Upper lobe of right lung (tissue), 1 donor: ENCODE results near the gene SRSF12. TPM values are rescaled to one million over a fixed set of nuclear protein-coding genes. Genes with fewer than 3 reads are reported as not detected.
A peak's percentile ranks its signal among the peaks of the same experiment; 100 is the strongest.

Source experiments
- ATAC-seq: fragments of 200-7000 bp; cut with Tn5 transposase; one replicate; pipeline ENCODE4 v1.9.1; 2020; ENCODE audit warnings: mild to moderate bottlenecking, moderate library complexity
- DNase-seq: peaks from one replicate; pipeline ENCODE4 v3.0.0-alpha.2; 2020
- H3K27ac ChIP-seq: fragments of 200-600 bp; one replicate; pipeline ENCODE4 v1.8.0; 2022
- H3K27me3 ChIP-seq: fragments of 200-600 bp; one replicate; pipeline ENCODE4 v1.8.0; 2022; ENCODE audit warnings: mild to moderate bottlenecking
- H3K36me3 ChIP-seq: fragments of 200-600 bp; one replicate; pipeline ENCODE4 v1.8.0; 2022
- H3K4me1 ChIP-seq: fragments of 200-600 bp; one replicate; pipeline ENCODE4 v1.8.0; 2022
- H3K4me3 ChIP-seq: fragments of 200-600 bp; one replicate; pipeline ENCODE4 v1.8.0; 2022; ENCODE audit warnings: mild to moderate bottlenecking
- H3K9me3 ChIP-seq: fragments of 200-600 bp; one replicate; pipeline ENCODE4 v1.8.0; 2022
- CTCF ChIP-seq: fragments of 200-600 bp; IDR thresholded peaks from one replicate; pipeline ENCODE4 v1.8.0; 2022; ENCODE audit warnings: antibody characterized with exemption
- intact Hi-C: fragments of 100-400 bp; cut with DNase I; formaldehyde crosslinking; loops from one replicate; pipeline ENCODE4 v1.11.0; 2022
- total RNA-seq: library from RNA; stranded (reverse); fragmentation: NEBNext Ultra II Directional; extraction: Animal tissue kit (Norgen Biotek cat#: 25700); gene quantifications from one replicate; pipeline ENCODE4 v1.2.1, GENCODE V29; 2021
- donor health status: DM: no; HTN: yes; CAD: no; lungs with severe emphysema.

Gene SRSF12
- total RNA-seq, 1 donor from 2014 or later: not detected

- Histone ChIP-seq H3K27ac (no peak overlapping the region), H3K27me3 (no peaks in the 10 kb centered on the region), H3K4me3 (no peak overlapping the region), H3K4me1 (peaks cover 5% of the 10 kb centered on the region), H3K36me3 (no peaks in the 10 kb centered on the region), H3K9me3 (no peaks in the 10 kb centered on the region)
- TF ChIP-seq CTCF: no peak
- intact Hi-C loops: no loop called here
- ATAC-seq (no peak), DNase-seq (no peak)
Measured at GRCh38 chr6:89120371-89120770, 2.5 kb upstream of the SRSF12 start.

GRCh38 chr6:89118931-89119330 lies 1.1 kb upstream of the SRSF12 start:
- Histone ChIP-seq H3K4me3 (no peak overlapping the region), H3K4me1 (peaks cover 5% of the 10 kb centered on the region), H3K9me3 (no peaks in the 10 kb centered on the region), H3K27me3 (no peaks in the 10 kb centered on the region), H3K27ac (no peak overlapping the region), H3K36me3 (no peaks in the 10 kb centered on the region)
- TF ChIP-seq CTCF: no peak
- DNase-seq (no peak), ATAC-seq (no peak)
- intact Hi-C loops: no loop called here

- Histone ChIP-seq H3K27me3 (no peaks in the 10 kb centered on the region), H3K9me3 (no peaks in the 10 kb centered on the region), H3K36me3 (no peaks in the 10 kb centered on the region), H3K4me3 (peak overlapping the region; percentile 61), H3K4me1 (peaks cover 5% of the 10 kb centered on the region), H3K27ac (no peak overlapping the region)
- no peak for TF ChIP-seq CTCF
- intact Hi-C loops: no loop called here
- ATAC-seq (no peak), DNase-seq (no peak)
Measured at GRCh38 chr6:89116702-89117101, 1.2 kb downstream of the SRSF12 start.

GRCh38 chr6:89111933-89112332 lies 5.9 kb downstream of the SRSF12 start:
- ATAC-seq (no peak), DNase-seq (no peak)
- intact Hi-C loops: no loop called here
- H3K9me3 ChIP-seq: no peaks in the 10 kb centered on the region
- no peak overlapping the region for H3K27ac ChIP-seq
- H3K4me3 ChIP-seq: no peak overlapping the region
- TF ChIP-seq CTCF: no peak
- no peaks in the 10 kb centered on the region for H3K36me3 ChIP-seq
- H3K4me1 ChIP-seq: peaks cover 3% of the 10 kb centered on the region
- no peaks in the 10 kb centered on the region for H3K27me3 ChIP-seq

- ATAC-seq (no peak), DNase-seq (no peak)
- no peaks in the 10 kb centered on the region for H3K27me3 ChIP-seq
- no peaks in the 10 kb centered on the region for H3K9me3 ChIP-seq
- no peaks in the 10 kb centered on the region for H3K4me1 ChIP-seq
- no peak overlapping the region for H3K4me3 ChIP-seq
- TF ChIP-seq CTCF: no peak
- intact Hi-C loops: no loop called here
- no peak overlapping the region for H3K27ac ChIP-seq
- H3K36me3 ChIP-seq: no peaks in the 10 kb centered on the region
Measured at GRCh38 chr6:89110284-89110683, 7.6 kb downstream of the SRSF12 start.

- Histone ChIP-seq H3K27ac (no peak overlapping the region), H3K4me1 (no peaks in the 10 kb centered on the region), H3K4me3 (no peak overlapping the region), H3K9me3 (no peaks in the 10 kb centered on the region), H3K36me3 (no peaks in the 10 kb centered on the region), H3K27me3 (no peaks in the 10 kb centered on the region)
- intact Hi-C loops: no loop called here
- DNase-seq (no peak), ATAC-seq (no peak)
- no peak for TF ChIP-seq CTCF
Measured at GRCh38 chr6:89100114-89100513, 17.8 kb downstream of the SRSF12 start.
